Stimulated activated CD4-positive, alpha-beta T cell treated with anti-CD3 and anti-CD28 coated beads, Interleukin-4, amount 100 ng/mL, for 4 hours (primary cell): ENCODE data around the gene NAB2.
"Not testable (repeated sequence)": the region's sequence is repeated elsewhere in the genome, so short reads cannot be mapped to it uniquely, and the experiment has no call there.

ENCODE experiments used
- DNase-seq, 2 experiments: peaks; one replicate each; pipeline ENCODE4 v3.0.0-alpha.2; 2020

Gene NAB2

DNA sequence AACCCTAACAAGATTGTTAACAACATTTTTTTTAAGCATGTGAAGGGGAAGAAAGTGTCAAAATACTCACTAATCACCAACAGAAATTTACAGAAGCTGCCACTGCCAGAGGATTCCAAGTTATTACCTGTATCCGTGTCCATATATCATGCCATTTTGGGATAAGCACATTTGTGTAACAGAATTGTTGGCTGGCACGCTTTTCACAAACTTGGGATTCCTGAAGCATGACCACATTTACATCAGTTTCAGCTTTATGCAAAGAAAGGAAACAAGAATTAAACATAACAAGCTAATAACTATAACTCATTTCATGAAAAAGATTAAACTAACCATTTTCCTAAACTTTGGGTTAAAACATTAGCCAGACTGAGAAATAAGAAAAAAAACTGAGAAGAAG lies 16.3 kb upstream of the NAB2 start:
- DNase-seq, result no peak

DNA sequence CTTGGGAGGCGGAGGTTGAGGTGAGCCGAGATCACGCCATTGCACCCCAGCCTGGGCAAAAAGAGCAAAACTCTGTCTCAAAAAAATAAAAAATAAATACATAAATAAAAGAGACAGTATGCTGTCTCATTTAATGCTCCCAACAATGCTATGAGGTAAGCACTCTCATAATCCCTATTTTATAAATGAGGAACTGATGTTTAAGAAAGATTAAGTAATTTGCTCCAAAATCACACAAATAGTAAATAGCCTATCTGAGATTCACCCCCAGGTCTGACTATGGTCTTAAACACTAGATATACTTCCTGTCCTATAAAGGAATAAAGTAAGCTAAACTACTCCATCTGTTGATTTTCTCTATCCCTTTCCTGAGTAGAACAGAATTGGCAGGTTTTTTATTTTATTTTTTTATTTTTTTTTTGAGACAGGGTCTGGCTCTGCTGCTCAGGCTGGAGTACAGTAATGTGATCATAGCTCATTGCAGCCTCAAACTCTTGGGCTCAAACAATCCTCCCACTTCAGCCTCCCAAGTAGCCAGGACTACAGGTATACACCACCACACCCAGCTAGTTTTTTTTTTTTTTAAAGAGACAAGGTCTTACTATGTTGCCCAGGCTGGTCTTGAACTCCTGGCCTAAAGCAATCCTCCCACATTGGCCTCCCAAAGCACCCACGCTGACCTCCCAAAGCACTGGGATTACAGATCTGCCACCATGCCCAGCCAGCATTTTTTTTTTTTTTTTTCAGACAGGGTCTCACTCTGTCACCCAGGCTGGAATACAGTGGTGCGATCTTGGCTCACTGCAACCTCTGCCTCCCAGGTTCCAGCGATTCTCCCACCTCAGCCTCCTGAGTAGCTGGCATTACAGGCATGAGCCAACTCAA lies 15.1 kb upstream of the NAB2 start:
- not testable (repeated sequence) for DNase-seq

DNA sequence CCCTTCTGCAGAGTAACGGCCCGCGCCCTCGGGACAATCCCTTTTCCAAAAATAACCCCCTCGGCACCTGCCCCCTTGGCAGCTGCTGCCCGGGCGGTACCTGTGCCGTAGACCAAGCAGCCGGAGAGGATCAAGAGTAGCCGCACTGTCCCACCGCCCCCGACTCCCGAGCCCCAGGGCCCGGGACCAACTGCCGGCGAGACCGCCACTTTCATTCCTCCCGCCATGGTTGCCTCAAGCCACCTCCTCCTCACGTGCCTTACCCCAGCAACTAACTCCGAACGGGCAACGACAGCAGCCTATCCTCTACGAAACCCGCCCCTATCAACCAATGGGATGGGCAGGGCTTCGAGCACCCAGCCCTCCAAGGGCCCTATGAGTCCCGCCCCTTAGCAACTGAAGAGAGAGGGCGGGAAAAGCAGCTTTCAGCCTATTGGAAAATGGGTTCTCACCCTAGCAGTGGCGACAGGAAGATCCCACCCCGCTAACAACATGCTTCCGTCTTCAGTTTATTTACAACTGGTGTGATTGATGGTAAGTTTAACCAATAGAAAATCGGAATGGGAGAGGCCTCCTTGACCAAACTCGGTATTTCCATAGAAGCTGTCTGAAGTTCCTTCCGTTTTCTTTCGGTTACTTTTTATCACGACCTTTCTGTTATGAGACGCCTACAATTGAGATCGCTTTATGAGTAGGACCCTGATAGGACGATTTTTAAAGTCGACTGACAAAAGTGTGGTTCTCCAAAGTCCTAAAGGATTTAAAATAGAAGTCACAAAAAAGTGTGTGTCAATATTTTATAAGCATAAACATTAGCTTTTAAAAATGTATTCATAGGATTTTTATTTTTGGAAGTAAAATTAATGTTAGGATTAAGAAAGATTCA lies 10.2 kb upstream of the NAB2 start, which contains the start of gene NEMP1:
NEMP1 (minus strand) TSS at position 273 of the 886 bp plus-strand sequence; CDS start at position 227, 46 bp downstream.
- DNase-seq, result peak; percentile 81 to 98

DNA sequence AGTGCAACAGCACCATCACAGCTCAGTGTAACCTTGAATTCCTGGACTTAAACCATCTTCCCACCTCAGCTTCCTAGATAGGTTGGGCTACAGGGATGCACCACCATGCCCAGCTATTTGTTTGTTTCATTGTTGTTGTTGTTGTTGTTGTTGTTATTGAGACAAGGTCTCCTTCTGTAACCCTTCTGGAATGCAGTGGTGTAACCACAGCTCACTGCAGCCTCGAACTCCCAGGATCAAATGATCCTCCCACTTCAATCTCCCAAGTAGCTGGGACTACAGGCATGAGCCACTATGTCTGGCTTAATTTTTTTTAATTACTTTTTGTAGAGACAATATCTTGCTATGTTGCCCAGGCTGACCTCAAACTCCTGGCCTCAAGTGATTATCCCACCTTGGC lies 9.1 kb upstream of the NAB2 start:
- DNase-seq, result no peak

DNA sequence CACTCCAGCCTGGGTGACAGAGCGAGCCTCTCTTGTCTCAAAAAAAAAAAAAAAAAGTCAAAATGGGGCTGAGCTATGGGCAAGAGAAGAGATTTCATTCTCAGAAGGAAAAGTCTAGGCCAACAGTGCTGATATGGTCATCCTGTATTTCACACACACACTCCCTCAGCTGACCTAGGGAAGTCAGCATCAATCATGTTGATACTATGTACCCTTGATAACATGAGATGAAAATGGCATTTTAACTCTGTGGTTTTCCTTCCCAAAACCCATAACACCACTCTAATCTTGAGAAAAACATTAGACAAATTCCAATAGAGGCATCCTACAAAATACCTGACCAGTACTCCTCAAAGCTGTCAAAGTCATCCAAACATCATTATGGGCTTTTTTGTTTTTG lies 8.1 kb upstream of the NAB2 start:
- DNase-seq, result no peak

DNA sequence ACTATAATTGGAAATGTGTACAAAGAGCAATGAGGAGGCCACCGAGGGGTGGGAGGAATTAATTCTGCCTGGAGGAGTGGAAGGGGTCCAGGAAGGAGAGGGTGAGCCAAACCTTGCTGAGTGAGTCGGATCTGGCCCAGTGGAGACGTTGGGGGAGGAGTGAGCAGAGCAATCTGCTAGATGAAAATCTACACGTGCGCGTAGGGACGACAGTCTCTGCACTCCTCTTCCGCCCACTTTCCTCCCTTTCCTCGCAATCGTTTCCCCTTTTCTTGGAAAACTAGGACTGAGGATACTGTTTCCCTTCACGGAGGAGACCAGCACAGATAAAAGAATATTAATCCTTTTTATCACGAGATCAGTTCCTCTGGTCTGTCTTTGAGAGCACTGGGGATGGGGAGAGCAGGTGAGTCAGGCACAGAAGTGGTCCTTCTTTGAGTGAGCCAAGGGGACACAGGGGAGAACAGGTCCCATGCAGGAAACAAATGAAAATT lies 2.9 kb upstream of the NAB2 start:
- peak; percentile 47 to 57 for DNase-seq

DNA sequence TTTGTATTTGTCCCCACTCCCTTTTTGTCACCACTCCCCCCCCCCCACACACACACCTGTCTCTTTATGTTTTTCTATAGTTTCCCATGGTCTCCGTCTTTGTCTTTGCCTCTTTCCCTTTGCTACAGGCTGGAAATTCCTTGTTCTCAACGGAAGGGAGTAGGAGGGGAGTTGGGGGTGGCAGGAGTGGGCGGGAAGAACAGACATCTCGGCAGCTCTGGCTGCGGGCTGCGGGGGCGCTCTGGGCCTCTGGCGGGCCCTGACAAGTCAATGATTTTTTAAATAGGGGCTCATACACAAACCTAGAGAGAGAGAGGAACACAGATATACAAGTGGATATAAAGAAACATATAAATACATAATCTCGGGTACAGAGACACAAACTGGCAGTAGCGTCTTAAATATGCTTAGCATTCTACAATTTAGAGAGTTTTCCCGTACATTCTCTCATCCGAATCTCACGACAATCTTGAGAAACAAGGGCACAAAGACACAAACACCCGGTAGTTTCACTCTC lies 2.4 kb upstream of the NAB2 start:
- DNase-seq, result peak; percentile 62 to 86

DNA sequence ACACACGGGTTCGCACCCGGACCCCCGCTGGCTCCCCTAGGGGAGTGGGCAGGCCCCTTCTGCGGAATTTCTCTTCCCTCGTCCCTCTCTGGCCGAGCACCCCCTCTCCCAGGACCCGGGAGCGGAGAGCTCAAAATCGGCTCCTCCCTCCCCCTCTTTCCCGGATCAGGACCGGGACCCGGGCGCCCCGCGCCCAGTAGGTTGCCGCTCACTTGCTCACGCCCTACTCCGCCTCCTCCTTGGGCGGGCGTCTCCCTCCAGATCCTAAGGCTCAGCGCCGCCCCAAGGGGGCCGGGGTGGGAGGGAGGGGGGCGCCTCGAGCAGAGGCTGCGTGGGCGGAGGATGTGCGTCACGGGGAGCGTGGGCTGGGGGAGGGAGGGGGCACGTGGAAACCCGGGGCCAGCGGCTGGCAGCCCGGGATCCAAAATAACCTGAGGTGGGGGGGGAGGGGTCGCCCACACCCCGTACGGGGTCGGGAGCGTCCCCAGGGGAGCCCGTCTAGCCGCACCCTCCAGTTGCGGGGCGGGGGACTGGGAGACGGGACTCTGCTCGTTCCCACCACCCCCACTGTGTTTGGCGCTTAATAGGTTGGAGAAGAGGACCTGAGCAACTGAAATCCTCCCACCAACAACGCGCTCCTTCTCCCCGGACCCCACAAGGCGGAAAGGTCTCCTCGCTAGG lies 1.8 kb upstream of the NAB2 start:
- peak; percentile 94 to 97 for DNase-seq

DNA sequence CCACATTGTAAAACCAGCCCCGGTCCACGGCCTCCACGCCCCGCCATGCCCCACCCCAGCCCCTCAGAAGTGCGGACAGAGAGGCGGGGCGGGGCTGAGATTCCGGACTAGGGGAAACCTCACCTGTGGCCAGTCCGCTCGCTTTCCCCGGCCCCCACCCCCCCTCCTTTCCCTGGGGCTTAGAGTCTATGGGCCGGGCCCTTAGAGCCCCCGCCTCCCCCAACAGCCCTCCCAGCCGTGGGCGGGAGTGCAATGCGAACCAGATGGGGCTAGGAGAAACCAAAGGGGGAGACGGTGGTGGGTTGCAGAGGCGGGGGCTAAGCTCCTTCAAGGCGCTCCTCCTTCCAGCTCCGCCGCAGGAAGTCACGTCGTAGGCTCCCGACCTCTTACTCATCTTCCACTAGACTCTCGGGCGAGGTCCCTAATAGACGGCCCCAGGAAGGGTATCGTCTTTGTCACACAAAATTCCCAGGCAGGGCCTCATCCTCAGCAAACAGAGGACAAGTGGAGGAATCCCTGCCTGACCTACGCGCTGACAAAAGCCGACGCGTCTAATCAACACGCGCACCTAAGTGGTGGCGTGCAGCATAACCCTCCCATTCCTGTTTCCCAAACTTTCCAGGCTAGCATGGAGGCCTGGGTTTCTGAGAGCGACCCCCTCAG lies 1.1 kb upstream of the NAB2 start:
- DNase-seq, result peak; percentile 82 to 93

DNA sequence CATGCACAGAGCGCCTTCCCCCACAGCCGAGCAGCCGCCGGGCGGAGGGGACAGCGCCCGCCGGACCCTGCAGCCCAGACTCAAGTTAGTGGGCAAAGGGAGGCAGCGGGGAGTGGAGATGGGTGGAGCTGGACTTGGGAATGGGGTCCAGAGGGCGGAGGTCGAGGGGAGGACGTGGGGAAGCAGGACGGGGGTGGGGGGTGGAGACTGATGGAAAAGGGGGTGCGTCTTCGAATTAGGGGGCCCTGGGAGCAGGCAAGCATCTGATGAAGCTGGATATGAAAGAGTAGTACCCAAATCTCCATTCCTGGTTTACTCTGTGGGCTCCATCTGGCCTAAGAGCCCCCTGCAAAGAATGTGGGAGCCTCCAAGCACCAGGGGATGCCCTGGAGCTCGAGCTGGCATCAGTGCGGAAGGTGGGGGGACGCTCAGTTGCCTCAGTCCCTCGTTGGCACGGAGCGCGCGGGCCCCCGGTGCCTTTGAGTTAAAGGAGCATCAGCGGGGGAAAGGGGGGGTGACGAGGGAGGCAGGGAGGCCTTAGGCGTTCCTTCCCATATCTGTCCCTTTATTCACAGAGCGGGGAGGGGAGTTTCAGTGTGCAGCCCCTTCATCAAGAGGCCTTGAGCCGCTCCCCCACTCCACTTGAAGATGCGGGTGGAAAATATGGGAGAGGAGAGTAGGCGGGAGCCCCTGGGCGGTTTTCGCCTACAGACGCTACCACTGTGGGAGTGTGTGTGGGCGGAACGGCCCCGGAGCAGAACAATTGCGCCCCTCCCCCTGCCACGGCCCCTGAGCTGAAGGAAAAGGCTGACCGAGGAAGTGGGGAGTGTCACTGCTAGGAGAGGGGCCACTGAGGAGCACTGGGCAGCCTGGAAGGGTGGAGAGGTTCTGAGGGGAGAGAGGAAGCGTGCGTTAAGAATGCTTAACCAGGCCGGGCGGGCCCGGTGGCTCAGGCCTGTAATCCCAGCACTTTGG lies 644 bp downstream of the NAB2 start:
- DNase-seq, result peak; percentile 58 to 74

DNA sequence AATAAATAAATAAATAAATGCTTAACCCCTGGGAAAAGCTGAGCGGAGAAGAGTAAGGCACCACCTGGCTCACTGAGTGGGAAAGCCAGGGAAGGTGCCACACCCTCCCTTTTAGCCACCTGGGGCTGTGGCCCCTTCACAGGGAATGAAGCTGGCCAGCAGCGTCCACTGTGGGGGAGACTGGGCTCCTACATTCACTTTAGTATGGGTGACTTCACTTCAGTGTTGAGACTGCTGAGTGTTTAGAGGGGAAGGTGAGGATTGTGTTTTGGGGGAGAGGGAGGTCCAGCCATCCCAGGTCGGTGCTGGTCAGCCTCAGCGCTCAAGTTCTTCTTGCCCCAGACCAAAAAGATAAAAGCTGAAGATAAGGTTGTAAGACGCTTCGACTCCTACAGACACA lies 1.6 kb downstream of the NAB2 start:
- no peak for DNase-seq

DNA sequence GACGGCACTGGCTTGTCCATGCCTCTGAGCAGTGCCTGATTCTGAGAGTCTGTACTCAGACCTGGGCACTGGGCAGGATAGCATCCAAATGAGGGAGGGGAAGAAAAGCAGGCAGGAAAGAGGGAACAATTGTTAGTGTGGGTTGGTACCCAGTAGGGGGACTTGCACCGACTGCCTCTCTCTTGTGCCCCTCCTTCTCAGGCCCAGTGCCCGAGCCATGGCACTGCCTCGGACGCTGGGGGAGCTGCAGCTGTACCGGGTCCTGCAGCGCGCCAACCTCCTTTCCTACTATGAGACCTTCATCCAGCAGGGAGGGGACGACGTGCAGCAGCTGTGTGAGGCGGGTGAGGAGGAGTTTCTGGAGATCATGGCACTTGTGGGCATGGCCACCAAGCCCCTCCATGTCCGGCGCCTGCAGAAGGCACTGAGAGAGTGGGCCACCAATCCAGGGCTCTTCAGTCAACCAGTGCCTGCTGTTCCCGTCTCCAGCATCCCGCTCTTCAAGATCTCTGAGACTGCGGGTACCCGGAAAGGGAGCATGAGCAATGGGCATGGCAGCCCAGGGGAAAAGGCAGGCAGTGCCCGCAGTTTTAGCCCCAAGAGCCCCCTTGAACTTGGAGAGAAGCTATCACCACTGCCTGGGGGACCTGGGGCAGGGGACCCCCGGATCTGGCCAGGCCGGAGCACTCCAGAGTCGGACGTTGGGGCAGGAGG lies 2.2 kb downstream of the NAB2 start:
- no peak for DNase-seq

DNA sequence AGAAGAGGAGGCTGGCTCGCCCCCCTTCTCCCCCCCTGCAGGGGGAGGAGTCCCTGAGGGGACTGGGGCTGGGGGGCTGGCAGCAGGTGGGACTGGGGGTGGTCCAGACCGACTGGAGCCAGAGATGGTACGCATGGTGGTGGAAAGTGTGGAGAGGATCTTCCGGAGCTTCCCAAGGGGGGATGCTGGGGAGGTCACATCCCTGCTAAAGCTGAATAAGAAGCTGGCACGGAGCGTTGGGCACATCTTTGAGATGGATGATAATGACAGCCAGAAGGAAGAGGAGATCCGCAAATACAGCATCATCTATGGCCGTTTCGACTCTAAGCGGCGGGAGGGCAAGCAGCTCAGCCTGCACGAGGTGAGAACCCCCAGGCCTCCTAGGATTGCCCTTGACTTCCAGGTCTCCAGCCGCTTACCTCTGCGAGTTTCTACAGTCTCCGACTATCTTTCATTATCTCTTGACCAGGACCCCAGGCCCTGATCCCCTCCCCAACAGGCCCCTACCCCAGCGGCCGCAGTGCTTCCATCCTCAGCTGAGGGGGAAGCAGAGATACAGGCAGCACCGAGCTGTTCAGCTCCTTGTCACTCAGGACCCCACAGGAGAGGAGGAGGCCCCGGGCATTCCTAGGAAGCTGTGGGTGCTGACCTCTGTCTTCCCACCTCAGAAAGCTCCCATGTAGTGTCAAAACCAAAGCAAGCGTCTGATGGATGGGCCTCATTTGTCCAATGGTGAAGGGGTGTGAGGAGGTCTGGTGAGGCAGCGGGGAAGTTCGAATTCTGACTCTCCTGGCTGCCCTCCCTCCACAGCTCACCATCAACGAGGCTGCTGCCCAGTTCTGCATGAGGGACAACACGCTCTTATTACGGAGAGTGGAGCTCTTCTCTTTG lies 3.0 kb downstream of the NAB2 start:
- DNase-seq, result no peak

DNA sequence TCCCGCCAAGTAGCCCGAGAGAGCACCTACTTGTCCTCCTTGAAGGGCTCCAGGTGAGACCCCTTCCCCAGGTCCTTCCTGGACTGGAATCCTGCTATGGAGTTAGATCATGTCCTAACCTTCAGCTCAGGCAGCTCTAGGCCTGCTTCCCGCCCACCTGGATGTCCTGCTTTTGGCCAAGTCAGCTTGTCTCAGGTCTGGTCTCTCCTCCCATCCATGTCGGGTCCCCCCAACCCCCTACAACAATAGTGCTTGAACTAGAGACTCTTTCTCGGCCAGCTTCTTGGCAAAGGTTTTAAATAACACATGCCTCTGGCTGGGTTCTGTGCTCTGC lies 3.6 kb downstream of the NAB2 start:
- no peak for DNase-seq

DNA sequence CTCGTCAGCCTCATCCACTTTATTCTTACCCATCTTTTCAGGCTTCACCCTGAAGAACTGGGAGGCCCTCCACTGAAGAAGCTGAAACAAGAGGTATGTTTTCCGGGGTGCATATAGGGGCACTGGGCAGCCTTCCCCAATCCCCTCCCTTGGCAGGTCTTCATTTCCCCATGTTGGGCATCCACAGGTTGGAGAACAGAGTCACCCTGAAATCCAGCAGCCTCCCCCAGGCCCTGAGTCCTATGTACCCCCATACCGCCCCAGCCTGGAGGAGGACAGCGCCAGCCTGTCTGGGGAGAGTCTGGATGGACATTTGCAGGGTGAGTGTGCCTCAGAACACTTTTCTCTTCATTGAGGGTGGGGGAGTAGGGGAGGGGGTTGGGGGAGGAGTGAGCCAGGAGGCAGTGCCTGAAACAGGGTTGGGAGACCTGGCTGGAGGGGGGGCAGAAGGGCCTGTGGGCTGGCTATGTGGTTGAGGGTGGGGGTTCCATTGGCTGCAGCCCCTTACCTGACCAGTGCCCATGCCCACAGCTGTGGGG lies 4.0 kb downstream of the NAB2 start:
- DNase-seq, result no peak

DNA sequence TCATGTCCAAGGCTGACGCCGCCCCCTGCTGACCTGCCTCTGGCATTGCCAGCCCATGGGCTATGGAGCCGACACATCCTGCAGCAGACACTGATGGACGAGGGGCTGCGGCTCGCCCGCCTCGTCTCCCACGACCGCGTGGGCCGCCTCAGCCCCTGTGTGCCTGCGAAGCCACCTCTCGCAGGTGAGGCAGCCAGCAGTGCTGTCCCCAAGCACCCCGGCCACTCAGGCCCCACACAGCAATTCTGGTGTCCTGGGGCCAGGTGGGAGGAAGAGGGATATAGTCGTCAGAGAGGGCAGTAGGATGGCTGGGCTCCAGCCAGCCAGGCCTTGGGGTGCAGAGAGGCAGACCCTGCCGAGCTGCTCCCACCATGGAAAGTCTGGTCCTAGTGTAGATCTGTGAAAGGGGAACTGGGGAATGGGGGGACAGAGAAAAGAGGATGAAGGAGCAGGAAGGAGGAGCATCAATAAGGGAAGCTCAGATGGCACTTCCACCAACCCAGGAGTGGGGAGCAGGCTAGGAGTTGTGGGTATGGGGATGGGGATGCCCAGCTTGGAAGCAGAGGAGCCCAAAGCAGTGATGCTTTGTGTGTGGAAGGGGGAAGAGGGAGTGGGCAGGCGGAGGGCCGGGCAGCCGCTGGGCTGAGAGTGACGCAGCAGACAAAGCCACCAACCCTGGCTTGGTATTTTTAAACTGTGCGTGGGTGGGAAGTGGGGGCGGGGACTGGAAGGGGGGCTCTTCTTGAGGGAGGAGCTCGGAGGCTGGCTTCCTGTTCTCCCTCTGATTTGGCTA lies 4.7 kb downstream of the NAB2 start:
- DNase-seq, result peak; percentile 78 to 82

DNA sequence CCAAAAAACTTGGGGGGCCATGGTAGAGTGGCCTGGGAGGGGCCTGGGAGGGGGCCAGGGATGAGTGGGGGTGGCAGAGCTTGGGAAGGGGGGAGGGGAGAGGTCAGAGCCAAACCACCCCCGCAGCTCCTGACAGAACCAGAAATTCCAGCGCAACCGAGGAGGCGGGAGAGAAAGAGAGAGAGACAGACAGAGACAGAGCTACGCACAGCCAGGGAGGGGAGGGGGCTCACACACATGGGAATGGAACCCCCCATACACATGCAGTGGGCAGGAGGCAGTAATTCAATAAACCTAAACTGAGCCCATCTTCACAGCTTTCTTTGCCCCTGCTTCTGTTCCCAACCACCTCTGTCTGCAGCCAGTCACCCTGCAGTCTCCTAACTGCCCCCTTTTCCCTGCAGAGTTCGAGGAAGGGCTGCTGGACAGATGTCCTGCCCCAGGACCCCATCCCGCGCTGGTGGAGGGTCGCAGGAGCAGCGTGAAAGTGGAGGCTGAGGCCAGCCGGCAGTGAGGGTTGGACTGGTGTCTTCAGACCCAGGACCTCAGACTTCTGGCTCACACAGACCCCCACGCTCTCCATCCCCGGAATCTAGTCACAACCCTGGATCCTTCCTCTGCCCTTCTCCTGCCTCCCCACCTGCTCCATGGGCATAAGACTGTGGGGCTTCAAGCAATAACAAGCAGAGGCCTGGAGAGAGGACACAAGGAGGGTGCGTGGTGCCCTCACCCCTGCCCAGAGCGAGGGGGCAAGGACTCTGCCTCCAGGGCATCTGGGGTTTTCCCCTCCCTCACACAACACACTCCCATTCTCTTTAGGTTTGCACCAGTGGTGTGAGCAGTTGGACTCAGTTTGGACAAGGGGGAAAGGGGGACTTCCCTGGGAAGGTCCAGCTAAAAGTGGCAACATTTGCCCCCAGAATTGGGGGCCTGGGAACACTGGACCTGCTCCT lies 5.6 kb downstream of the NAB2 start:
- no peak for DNase-seq
